Panc1 (cell line): ENCODE measurements around the gene CASP3.

Experiments used
- TCF7L2 ChIP-seq: IDR thresholded peaks from 2 replicates; pipeline ENCODE4 v1.6.1; 2011; ENCODE audit warnings: mild to moderate bottlenecking, low read depth, low read length, inconsistent platforms
- TF ChIP-seq, protein P1 (sequence below): fragments of 450-650 bp; IDR thresholded peaks from 2 replicates; pipeline ENCODE4 v1.5.1; 2017; ENCODE audit warnings: mild to moderate bottlenecking

DNA sequence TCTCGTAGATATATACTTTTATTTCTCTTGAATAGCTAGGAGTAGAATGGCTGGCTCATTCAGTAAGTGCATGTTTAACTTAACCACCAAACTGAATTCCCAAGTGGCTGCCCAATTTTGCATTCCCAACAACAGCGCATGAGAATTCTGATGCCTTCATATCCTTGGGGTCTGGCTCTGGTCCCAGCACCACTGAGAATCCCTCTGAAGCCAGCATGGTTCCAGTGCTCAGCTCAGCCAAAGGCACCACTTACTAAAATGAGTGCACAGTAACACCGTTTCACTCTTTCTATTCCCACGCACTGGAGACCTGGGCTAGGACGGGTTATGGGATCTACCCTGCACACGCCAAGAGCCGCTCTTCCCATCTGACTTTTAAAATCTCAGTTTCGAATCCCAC lies 60.4 kb downstream of the CASP3 start:
- TF ChIP-seq, protein P1, sequence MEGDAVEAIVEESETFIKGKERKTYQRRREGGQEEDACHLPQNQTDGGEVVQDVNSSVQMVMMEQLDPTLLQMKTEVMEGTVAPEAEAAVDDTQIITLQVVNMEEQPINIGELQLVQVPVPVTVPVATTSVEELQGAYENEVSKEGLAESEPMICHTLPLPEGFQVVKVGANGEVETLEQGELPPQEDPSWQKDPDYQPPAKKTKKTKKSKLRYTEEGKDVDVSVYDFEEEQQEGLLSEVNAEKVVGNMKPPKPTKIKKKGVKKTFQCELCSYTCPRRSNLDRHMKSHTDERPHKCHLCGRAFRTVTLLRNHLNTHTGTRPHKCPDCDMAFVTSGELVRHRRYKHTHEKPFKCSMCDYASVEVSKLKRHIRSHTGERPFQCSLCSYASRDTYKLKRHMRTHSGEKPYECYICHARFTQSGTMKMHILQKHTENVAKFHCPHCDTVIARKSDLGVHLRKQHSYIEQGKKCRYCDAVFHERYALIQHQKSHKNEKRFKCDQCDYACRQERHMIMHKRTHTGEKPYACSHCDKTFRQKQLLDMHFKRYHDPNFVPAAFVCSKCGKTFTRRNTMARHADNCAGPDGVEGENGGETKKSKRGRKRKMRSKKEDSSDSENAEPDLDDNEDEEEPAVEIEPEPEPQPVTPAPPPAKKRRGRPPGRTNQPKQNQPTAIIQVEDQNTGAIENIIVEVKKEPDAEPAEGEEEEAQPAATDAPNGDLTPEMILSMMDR, result no peak
- TF ChIP-seq TCF7L2, result no peak
